NCI-H2171 (cell line): ENCODE measurements around the gene HDHD5.

Source experiments
- DNase-seq: peaks from one replicate; lab custom pipeline; 2025; lab: John Stamatoyannopoulos, UW

The HDHD5 gene

DNA sequence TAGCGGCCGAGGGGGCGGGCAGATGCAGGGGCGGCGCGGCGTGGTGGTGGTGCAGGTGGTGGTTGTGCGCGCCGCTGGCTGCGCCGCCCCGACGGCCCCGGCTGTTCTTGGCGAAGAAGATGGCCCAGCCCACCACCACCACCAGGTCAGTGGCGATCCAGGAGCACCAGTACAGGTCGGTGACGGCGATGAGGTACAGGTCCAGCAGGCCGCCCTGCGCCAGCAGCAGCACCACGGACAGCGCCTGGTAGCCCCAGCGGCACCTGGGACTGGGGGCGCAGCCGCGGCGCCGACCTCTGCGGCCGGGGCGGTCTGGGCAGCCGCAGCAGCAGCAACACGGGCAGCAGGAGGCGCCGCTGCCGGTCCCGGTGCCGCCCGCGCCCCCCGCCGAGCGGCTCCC is 38.8 kb downstream of the HDHD5 start:
- DNase-seq = no peak

DNA sequence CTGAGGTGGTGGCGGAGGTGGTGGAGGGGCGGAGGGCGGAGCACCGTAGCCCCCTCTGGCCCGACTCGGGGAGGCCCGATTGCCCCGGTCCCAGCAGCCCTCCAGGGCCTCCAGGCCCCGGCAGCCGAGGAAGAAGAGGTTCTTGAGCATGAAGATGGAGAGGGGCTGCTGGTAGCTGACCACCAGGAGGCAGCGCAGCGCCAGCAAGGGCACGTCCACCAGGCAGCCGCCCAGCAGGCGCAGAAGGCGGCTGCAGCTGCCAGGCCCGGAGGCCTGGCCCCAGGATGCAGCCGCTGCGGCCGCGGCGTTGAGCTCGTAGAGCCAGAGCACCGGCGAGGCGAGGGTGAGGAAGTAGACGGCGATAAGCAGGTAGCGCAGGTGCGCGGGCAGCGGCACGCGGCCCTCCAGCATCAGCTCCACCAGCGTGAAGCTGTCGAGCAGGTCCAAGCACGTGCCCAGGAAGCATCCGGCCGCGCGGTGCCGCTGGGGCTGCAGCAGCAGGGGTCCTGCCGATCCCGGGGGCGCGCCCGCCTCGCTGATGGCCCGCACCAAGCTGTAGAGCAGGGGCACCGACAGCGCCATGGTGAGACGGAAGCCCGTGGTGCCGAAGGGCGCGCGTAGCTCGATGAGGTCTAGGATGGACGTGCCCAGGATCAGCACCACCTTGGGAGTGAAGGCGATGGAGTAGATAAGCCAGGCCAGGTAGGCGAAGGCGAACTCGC is 39.4 kb downstream of the HDHD5 start:
- DNase-seq = no peak

DNA sequence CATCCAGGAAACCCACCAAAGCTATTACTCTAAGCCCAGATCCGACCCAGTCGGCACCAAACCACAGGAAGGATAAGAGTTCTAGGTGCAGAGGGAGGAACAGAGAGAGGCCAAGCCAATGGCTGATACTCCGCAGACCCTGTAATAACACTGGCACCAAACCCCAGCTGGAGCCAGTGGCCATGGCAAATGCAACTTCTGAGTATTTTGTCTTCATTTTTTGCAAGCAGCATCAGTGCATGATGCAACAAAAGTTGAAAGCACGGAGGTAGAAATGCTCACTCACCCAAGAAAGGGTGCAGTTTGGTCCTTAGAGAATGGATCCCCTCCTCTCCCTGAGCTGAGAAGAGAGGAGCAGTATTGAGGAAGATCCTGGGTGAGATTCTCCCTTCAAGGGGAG is 40.7 kb downstream of the HDHD5 start:
- no peak for DNase-seq

DNA sequence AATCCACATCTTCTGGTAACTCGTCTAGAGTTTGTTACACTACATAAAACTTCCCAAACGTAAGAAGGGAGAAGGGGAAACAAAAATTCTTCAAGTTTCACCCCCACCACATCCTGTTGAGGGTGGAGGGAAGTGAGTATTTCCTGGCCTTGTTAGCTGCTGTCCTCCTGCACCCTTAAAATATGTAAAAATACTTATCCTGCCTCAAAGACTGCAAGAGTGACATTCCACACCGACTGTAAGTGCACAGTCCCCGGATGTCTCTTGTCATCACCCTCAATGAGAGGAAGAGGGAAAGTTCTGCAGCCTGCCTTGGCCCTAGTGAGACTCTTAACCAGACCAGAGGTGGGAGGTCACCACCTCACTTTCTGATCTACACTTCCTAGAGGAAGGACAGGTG is 41.2 kb downstream of the HDHD5 start:
- no peak for DNase-seq

DNA sequence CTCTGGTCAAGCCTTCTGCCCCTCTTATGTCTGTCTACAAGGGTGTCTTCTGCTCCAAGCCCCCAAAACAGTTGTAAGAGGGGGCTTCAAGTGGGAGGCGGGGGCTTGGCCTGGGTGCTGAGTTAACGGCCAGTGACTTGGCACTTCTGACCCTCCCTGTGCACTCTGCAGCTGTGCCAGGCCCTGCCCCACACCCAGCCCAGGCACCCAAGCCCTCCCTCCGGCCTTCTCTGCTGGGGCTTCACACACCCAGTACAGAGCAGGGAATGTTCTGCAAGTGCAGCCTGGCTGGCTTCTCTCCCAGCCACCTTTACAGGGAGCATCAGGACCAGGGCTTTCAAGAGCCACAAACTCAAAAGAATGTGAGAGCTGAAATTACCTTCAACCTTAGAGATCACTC is 41.7 kb downstream of the HDHD5 start:
- DNase-seq = no peak

DNA sequence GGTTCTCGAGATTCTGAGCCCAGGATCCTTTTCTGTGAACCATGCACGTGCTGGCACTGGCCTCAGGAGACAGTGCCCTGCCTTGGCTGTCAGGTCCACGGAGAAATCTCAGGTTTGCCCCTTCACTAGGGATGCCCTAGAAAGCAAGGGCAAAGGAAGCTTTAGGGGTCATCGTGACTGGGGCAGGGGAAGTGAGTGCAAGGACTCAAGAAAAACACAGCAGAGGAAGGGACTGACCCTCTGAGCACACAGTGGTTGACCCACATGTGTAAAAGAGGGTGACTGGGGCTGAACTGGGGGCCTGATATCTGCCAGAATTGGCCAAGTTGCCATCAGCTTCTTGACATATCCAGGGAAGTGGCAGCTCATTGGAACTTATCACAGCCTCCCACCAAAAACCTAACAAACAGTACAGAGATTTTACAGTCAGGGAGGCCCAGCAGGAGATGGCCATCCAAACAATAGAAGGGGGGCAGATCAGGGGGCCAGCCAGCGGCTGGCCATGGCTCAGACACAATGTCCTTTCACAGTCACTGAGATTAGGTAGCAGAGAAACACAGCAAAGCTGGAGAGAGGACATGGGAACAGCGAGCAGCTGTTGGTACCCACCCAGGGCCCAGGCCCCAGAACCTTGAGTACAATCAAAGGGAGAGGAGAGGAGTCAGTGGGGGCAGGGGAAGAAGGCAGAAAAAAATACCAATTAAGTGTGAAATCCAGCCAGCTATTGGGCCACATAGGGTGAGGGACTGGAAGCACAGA is 42.3 kb downstream of the HDHD5 start:
- DNase-seq = no peak

DNA sequence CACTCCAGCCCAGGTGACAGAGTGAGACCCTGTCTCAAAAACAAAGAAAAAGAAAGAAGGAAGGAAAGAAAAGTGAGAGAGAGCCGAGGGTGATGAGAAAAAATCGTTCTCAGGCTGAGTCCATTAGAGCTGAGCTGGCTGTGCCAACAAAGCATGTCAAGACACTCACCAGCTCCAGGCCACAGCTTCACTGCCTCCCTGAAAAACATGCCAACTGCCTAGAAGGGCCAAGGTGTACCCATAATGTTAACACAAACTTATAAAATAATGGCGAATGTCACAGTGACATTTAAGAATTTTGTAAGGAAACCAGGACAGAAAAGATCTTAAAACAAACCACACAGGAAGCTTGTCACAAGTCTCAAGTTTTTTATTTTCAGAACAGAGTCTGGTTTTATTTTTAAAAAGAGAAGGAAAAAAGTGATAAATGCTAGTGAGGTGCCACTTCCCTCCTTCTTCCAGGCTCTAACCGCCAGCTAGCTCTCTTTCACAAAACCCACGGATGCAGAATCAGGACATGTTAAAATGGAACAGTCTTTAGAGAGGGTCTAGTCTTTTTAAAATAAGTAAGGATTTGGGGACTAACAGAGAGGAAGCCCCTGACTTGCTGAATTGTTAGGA is 43.0 kb downstream of the HDHD5 start:
- no peak for DNase-seq

DNA sequence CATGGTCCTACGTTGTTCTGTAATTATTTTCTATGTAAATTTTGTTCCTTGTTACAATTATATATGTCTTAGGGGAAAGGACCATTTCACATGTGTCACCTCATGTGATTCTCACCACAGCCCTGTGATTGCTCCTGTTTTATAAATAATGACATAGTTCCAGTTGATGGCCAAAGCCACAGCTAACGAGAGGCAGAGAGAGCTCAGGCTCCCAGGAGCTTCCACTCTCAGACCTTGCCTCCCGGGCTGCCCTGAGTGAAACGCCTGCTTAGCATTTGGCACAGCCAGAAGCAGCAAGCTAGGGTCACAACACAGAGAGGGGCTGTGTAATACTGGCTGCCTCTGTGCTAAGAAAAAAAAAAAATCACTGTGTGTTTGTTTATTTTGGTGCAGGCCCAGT is 43.8 kb downstream of the HDHD5 start:
- no peak for DNase-seq

DNA sequence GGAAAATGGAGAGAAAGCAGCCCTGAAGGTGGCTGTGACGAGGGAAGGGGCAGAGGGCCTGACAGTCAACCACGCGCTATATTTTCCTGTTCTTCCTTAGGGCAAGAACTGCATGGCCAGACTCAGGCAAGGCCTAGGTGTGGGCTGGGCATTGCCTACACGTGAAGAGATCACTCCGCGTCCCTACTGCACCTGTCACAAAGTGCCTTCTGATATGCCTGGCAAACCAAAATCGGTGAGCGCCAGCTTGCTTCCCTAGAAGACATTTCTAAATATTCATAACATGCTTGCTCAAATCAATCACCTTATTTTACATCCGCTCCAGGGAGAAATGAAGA is 44.2 kb downstream of the HDHD5 start:
- no peak for DNase-seq

DNA sequence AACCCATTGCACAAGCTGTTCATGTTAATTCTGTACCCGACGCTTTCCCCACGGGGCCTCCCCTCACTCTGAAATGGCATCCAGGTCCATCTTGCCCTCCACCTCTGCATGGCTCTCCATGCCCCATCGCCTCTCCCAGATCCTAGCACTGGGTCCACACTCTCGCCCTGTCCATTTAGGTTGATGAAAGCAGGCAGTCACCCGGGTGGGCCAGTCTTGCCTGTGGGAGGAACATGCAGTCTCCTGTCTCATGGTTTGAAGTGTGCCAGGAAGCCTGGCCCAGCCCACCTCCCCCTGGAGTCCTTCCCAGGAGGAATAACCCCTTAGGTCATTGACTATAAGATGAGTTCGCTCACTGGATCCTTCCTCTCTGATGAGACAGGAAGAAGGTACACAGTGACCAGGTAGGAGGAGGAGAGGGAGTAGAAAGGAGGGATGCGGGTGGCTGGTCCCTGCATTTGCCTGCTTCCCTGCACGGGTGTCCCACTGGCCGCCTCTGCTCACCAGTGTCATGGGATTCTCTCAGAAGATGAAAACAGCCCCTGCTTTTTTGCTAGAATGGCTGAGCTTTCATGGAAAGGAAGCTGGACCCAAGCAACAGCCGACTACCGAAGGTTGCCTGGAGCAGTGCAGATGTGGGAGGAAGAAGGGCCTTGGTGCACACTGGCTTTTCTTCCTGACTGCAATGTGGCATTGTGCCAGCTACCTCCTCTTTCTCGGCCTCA is 44.7 kb downstream of the HDHD5 start:
- no peak for DNase-seq

DNA sequence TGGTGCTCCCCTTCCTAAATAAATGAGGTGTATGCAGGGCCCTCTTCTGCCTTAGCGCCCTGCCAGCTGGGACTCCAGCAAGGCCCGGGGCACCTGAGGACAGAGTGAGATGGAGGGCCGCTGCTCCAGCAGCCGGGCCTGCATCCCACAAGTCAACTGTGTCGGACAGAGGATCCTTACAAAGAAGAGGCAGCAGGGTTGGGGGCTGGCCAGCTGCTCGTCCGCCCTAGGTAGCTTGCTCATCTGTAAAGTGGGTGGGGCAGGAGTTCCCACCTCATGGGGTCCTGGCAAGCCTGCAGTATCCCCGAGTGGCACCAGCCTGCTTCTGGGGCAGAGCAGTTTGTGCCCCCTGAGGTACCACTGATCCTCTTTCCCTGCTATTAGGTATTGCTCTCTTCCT is 45.5 kb downstream of the HDHD5 start:
- no peak for DNase-seq

DNA sequence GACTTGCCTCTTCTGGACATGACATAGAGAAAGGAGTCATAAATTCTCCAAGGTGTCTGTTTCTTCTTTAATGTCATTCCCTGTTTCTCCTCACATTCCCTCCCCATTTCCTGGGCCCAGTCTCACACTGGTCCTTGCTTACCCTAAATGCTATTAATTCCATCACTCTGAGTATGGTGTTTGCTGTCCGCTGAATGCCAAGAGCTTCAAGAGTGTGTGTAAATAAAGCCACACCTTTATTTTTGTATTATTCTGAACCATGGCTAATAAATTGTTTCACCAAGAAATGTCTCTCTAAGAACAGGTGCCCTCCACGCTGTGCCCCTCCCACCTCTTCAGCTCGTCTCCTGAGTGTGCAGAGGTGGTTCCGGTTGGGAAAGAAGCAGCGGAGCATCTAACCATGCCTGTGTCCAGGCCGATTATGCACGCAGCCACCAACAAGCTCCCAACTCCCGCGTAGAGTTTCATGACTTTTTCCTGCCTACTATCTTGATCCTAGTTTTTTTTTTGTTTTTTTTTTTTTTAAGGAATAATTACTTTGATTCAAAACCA is 46.5 kb downstream of the HDHD5 start:
- no peak for DNase-seq

DNA sequence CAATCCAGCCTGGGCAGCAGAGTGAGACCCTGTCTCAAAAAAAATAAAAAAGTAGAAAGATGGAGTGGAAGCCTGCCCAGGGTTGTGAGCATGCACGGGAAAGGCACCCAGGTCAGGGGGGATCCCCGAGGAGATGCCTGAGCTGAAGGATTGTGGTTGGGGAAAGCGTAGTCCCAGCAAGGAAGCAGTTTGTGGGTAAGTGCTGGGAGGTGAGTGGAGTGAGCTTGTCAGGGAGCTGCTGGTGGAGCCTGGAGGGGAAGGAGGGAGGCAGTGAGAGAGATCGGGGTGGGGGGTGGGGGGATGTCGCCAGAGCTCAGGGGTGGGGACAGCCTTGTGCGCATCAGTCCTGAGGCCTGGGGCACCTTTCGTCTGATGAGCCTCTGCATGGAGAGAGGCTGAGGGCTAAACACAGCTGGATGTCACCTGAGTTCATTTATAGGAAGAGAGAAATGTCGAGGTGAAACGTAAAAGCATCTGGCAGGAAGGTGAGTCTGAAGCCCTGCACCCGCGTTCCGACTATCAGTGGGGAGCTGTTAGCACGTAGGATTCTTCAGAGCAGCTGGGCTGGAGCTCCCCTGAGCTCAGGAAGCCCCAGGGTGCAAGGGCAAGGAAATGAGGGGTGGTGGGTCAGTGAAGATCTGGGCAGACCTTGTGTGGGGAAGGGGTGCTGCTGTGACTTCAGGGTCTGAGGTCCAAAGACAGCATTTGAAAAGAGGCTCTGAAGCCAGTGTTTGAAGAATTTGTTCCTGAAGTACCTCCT is 48.1 kb downstream of the HDHD5 start:
- no peak for DNase-seq

DNA sequence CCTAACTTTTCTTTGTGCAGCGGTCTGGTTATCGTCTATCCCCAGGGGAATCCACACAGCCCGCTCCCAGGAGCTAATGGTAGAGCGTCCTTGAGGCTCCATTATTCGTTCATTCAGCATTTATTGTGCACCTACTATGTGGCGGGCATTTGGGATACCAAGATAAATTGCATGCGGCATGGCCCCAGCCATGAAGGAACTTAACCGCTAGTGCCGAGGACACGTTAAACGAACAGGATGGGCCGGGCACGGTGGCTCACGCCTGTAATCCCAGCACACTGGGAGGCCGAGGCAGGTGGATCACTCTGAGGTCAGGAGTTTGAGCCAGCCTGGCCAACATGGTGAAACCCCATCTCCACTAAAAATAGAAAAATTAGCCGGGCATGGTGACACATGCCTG is 49.1 kb downstream of the HDHD5 start:
- no peak for DNase-seq

DNA sequence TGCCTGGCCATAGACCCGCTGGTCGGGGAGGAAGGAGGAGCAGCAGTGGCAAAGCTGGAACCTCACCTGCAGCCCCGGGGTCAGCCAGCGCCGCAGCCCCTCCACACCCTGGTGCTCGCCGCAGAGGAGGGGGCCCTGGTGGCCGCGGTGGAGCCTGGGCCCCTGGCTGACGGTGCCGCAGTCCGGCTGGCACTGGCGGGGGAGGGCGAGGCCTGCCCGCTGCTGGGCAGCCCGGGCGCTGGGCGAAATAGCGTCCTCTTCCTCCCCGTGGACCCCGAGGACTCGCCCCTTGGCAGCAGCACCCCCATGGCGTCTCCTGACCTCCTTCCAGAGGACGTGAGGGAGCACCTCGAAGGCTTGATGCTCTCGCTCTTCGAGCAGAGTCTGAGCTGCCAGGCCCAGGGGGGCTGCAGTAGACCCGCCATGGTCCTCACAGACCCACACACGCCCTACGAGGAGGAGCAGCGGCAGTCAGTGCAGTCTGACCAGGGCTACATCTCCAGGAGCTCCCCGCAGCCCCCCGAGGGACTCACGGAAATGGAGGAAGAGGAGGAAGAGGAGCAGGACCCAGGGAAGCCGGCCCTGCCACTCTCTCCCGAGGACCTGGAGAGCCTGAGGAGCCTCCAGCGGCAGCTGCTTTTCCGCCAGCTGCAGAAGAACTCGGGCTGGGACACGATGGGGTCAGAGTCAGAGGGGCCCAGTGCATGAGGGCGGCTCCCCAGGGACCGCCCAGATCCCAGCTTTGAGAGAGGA is 49.8 kb downstream of the HDHD5 start:
- no peak for DNase-seq

DNA sequence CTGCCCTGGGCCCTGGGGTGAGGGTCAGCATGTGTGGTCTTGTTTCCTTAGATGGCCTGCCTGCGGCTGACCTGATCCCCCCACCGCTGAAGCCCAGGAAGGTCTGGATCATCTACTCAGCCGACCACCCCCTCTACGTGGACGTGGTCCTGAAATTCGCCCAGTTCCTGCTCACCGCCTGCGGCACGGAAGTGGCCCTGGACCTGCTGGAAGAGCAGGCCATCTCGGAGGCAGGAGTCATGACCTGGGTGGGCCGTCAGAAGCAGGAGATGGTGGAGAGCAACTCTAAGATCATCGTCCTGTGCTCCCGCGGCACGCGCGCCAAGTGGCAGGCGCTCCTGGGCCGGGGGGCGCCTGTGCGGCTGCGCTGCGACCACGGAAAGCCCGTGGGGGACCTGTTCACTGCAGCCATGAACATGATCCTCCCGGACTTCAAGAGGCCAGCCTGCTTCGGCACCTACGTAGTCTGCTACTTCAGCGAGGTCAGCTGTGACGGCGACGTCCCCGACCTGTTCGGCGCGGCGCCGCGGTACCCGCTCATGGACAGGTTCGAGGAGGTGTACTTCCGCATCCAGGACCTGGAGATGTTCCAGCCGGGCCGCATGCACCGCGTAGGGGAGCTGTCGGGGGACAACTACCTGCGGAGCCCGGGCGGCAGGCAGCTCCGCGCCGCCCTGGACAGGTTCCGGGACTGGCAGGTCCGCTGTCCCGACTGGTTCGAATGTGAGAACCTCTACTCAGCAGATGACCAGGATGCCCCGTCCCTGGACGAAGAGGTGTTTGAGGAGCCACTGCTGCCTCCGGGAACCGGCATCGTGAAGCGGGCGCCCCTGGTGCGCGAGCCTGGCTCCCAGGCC is 50.6 kb downstream of the HDHD5 start:
- DNase-seq = no peak

DNA sequence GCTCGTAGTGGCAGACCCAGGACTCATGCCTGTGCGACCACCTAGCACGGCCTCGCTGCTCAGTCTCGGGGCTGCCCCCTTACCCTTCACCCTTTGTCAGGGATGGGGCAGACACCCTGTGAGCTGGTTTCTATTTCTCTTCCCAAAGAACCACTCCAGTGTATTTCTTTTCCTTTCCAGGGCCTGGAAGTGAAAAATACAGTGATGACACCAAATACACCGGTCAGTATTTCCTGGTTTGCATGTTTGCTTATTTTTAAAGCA is 51.6 kb downstream of the HDHD5 start:
- DNase-seq = no peak

DNA sequence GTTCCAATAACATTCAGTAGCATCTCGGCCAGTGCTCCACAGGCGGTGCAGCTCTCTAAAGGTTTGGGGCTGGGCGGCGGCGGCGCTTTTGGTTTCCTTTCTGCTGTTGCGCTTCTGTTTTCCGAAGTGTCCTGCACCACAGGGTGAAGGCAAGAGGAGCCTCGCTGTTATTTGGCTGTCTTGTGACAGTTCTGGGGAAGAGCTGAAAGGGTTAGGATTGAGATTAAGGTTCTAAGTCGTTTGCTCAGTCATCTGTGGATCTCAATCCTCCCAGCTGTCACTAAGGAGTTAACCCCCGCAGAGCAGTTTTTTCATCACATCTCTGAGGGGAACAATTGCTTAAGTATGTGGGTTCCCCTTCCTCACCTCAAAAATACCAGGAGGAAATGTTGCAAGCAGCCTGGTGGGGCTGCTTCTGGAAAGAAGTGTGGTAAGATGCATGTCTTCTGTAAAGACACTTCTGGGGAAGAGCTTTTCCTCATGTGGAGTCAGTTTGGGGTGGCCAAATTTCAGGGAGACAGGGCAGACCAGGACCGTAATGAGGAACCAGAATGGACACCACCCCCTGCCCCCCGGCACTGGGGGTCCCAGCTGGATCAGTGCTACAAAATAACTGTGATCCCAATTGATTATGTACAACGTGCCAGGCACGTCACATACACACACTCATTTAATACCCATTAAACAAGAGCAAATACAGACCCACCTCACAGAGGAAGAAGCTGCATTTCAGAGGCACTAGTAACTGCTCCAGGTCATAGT is 52.1 kb downstream of the HDHD5 start:
- DNase-seq = no peak

DNA sequence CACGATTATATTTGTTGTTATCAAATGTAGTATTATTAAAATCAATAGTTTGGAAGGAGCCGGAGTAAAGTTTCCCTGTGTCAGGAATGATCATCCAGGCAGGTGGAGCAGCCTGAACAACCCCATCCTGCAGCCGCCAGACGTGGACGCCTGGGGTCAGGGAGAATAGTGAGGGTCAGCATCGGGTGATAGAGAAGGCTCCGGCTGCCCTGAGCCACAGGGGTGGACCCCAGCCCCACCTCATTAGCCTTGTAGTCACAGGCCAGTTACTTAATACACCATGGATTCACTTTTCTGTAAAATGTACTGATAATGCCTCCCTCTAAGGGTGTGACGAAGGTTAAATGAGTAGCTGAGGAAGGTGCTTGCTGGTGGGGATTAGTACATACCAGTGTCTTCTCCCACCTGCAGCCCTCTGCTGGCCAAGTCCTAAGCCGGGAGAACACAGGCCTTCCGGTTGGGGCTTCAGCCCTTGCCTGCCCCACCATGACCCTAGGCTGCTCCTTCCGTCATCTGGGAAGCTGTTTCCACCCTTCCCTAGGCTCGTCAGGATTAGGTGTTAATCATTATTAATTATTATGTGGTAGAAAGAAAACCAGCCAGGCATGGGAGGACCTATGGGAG is 52.8 kb downstream of the HDHD5 start:
- DNase-seq = no peak
